Measurements from ENCODE around the gene INTS3. TPM values are rescaled to one million over a fixed set of nuclear protein-coding genes. Genes with fewer than 3 reads are reported as not detected.

Gene INTS3
- polyA plus RNA-seq, 1 donor from 2014 or later: 29.9 TPM

DNA sequence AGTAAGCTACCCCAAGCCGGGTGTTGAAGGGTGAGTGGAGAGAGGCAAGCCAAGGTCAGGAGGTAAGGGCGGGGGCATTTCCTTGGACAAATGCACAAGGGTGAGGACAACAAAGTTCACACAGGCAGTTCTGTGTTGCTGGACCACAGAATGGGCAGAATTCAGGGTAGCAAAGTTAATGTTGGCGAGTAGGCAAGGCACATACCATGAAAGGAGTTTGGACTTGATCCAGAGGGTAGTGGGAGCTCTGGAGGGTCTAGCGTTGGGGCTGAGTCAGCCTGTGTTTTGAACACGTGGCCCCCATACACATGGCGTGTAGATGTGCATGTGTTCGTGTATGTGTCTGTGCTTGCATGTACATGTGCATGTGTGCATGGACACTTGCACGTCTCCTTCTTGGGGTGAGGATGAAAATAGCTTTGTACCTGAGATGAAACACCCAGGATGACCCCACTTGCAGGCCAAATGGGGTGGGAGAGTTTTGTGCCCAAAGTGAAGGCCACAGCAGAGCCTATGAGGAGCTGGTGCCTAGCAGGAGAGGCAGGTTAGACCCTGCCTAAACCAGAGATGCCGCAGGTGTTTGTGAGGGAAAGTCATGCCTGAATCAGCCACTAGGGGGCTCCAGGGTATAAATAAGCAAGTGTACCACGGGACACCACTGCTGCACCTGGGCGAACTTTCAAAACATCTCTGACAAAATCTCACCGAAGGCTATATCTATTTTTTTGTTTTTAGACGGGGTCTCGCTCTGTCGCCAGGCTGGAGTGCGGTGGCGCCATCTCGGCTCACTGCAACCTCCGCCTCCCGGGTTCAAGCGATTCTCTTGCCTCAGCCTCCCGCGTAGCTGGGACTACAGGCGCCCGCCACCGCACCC, 69.2 kb downstream of the INTS3 start:
- no peaks in the 10 kb centered on the region for H3K79me2 ChIP-seq (replicated peaks; ENCODE audit: insufficient read depth, low read length)
- no peaks in the 10 kb centered on the region for H4K20me1 ChIP-seq (ENCODE audit: insufficient read depth)
- H3K9ac ChIP-seq (ENCODE audit: low read length): no peak overlapping the region
- no peak overlapping the region for H3K27ac ChIP-seq (ENCODE audit: low read length)
- no peaks in the 10 kb centered on the region for H3F3A ChIP-seq (ENCODE audit: insufficient read depth, low read length, poor library complexity, severe bottlenecking)
- H3K36me3 ChIP-seq (ENCODE audit: insufficient read depth, low read length): no peaks in the 10 kb centered on the region
- no peak overlapping the region for H2AFZ ChIP-seq (ENCODE audit: low read depth, low read length)
- no peaks in the 10 kb centered on the region for H3K9me2 ChIP-seq (ENCODE audit: insufficient read depth, low read length)
- no peaks in the 10 kb centered on the region for H3K27me3 ChIP-seq (ENCODE audit: insufficient read depth, low read depth, low read length)
- no peaks in the 10 kb centered on the region for H3K9me3 ChIP-seq (ENCODE audit: low read length)
- no peak overlapping the region for H3K4me2 ChIP-seq (ENCODE audit: low read length)
- TF ChIP-seq, protein P1, sequence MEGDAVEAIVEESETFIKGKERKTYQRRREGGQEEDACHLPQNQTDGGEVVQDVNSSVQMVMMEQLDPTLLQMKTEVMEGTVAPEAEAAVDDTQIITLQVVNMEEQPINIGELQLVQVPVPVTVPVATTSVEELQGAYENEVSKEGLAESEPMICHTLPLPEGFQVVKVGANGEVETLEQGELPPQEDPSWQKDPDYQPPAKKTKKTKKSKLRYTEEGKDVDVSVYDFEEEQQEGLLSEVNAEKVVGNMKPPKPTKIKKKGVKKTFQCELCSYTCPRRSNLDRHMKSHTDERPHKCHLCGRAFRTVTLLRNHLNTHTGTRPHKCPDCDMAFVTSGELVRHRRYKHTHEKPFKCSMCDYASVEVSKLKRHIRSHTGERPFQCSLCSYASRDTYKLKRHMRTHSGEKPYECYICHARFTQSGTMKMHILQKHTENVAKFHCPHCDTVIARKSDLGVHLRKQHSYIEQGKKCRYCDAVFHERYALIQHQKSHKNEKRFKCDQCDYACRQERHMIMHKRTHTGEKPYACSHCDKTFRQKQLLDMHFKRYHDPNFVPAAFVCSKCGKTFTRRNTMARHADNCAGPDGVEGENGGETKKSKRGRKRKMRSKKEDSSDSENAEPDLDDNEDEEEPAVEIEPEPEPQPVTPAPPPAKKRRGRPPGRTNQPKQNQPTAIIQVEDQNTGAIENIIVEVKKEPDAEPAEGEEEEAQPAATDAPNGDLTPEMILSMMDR (IDR thresholded peaks at IDR 0.05; ENCODE audit: poor library complexity, severe bottlenecking): peak; percentile 72
- TF ChIP-seq SMC3 (conservative IDR thresholded peaks at IDR 0.05; ENCODE audit: poor library complexity) (peak; percentile 70), RAD21 (conservative IDR thresholded peaks at IDR 0.05) (peak; percentile 70)
- TF ChIP-seq, protein P2, sequence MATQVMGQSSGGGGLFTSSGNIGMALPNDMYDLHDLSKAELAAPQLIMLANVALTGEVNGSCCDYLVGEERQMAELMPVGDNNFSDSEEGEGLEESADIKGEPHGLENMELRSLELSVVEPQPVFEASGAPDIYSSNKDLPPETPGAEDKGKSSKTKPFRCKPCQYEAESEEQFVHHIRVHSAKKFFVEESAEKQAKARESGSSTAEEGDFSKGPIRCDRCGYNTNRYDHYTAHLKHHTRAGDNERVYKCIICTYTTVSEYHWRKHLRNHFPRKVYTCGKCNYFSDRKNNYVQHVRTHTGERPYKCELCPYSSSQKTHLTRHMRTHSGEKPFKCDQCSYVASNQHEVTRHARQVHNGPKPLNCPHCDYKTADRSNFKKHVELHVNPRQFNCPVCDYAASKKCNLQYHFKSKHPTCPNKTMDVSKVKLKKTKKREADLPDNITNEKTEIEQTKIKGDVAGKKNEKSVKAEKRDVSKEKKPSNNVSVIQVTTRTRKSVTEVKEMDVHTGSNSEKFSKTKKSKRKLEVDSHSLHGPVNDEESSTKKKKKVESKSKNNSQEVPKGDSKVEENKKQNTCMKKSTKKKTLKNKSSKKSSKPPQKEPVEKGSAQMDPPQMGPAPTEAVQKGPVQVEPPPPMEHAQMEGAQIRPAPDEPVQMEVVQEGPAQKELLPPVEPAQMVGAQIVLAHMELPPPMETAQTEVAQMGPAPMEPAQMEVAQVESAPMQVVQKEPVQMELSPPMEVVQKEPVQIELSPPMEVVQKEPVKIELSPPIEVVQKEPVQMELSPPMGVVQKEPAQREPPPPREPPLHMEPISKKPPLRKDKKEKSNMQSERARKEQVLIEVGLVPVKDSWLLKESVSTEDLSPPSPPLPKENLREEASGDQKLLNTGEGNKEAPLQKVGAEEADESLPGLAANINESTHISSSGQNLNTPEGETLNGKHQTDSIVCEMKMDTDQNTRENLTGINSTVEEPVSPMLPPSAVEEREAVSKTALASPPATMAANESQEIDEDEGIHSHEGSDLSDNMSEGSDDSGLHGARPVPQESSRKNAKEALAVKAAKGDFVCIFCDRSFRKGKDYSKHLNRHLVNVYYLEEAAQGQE (IDR thresholded peaks at IDR 0.05; ENCODE audit: borderline replicate concordance): no peak
- no peak overlapping the region for H3K4me3 ChIP-seq (ENCODE audit: low read length)

DNA sequence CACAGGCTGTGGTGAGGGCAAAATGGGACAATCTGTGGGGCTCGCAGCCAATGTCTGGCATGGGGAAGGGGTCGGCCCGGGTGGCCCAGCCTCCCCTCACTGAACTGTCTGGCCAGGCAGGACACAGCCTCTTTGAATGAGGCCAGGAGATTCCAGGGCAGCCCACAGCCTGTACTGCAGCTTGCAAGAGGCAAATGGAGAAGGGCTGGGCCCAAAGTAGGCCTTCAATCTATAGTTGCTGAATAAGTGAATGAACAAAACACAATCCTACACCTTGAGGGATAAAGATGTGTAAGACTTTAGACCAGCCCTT, 70.6 kb downstream of the INTS3 start:
- Histone ChIP-seq H3F3A (ENCODE audit: insufficient read depth, low read length, poor library complexity, severe bottlenecking) (no peaks in the 10 kb centered on the region), H3K27me3 (ENCODE audit: insufficient read depth, low read depth, low read length) (no peaks in the 10 kb centered on the region), H3K36me3 (ENCODE audit: insufficient read depth, low read length) (no peaks in the 10 kb centered on the region), H3K27ac (ENCODE audit: low read length) (no peak overlapping the region), H3K9ac (ENCODE audit: low read length) (no peak overlapping the region), H3K79me2 (replicated peaks; ENCODE audit: insufficient read depth, low read length) (no peaks in the 10 kb centered on the region), H3K4me3 (ENCODE audit: low read length) (no peak overlapping the region), H3K9me2 (ENCODE audit: insufficient read depth, low read length) (no peaks in the 10 kb centered on the region), H2AFZ (ENCODE audit: low read depth, low read length) (no peak overlapping the region), H4K20me1 (ENCODE audit: insufficient read depth) (no peaks in the 10 kb centered on the region), H3K9me3 (ENCODE audit: low read length) (no peaks in the 10 kb centered on the region), H3K4me2 (ENCODE audit: low read length) (no peak overlapping the region)
- TF ChIP-seq RAD21 (conservative IDR thresholded peaks at IDR 0.05): no peak
- no peak for TF ChIP-seq SMC3 (conservative IDR thresholded peaks at IDR 0.05; ENCODE audit: poor library complexity)
- no peak for TF ChIP-seq POLR2AphosphoS5 (IDR thresholded peaks at IDR 0.05)
- no peak for TF ChIP-seq MXI1 (conservative IDR thresholded peaks at IDR 0.05; ENCODE audit: poor library complexity, severe bottlenecking)
- TF ChIP-seq, protein P1 (IDR thresholded peaks at IDR 0.05; ENCODE audit: poor library complexity, severe bottlenecking): no peak
- no peak for TF ChIP-seq EZH2 (IDR thresholded peaks at IDR 0.05; ENCODE audit: borderline replicate concordance, insufficient read depth, low read length, poor library complexity, severe bottlenecking)
- TF ChIP-seq TAF1 (IDR thresholded peaks at IDR 0.05; ENCODE audit: low read depth): no peak
- TF ChIP-seq, protein P2 (IDR thresholded peaks at IDR 0.05; ENCODE audit: borderline replicate concordance): no peak
- no peak for TF ChIP-seq EP300 (conservative IDR thresholded peaks at IDR 0.05; ENCODE audit: poor library complexity, severe bottlenecking)
